ENCODE data around the gene TP63.
A peak's percentile ranks its signal among the peaks of the same experiment; 100 is the strongest.

Gene TP63

DNA sequence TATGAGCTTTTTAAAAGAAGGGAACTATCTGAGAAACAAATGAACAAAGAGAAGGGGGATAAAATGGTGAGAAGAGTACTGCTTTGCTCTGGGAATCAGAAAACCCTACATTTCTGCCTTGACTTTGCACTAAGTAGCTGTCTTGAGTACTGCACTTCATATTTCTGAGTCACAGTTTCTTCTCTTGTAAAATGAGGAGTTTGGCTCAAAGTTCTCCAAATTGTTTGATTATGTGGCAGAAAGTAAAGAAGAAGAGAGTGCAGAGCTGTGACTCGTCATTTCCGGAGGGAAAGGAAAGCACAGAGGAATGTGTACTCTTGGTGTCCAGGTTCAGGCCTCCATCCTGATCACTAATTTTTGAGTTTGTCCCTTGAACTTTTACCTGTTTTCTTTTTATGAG is 54.7 kb downstream of the TP63 start:
- DNase-seq: no peak

DNA sequence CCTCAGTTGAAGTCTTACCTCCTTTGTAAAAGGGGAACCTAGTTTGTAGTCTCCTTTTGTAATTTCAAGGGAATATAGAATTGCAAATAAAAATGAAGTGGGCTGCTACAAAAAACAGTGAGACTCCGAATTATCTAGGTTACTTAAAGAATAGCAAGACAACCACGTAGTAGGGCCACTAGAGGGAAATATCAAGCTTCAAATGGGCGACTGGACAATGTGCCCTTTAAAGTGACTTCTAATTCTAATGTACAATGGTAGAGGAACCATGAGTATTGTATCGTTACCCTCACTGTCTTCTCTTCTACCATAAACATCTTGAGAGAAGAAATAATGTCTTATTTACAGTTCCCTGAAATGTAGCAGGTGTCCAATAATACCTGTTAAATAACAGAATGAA is 56.3 kb downstream of the TP63 start:
- no peak for DNase-seq

DNA sequence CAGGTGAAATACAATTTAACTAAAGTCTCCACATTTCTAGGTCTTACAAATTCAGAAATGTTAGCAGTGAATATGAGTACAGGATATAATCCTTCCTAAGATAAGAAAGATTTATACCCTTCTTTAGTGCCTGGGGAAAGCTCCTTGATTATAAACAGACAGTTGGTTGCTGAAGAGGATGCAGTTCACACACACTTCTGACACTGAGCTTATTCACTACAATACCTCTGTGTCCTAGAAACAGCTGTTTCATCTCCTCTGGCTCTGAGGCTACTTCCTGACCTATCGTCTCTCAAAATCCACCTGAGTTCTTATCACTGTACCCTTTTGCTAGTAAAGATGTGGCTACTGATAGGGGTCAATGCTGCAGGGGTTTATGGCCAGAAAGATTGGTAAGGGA is 57.1 kb downstream of the TP63 start:
- DNase-seq: no peak

DNA sequence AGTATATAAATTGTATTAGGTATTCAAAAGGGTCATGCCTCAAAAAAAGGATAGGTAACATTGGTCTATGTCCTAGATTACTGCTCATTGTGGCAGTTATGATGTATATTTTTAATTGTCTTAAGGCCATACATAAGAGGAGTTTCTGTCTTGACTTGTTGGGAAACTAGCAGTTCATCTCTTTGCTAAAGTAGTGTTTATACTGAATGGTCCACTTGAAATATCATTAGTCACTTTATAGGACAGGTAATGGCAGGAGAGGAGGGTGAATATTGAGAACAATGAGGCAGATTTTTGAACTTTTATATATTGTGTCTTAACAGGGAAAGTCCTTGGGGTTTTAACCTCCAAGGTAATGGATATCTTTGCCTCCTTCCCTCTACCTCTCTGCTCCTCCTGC is 58.4 kb downstream of the TP63 start:
- no peak for DNase-seq

DNA sequence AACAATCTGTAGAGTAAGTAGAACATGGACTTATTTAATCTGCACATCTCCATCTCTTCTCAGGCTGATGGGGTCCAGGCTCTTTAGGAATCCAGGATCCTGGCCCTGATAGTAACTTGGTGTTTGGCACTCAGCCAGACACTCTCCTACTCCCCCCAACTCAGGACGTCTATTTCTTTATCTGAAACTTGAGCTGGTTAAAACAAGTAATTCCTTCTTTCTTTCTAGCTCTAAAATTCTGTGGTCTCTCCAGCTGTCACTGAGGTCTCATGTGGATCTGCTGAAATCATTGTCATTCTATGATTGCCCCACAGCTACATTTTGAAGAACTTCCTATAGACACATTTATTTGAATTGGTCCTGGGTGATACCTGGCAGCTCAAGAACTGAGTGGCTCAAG is 59.0 kb downstream of the TP63 start:
- DNase-seq: no peak

DNA sequence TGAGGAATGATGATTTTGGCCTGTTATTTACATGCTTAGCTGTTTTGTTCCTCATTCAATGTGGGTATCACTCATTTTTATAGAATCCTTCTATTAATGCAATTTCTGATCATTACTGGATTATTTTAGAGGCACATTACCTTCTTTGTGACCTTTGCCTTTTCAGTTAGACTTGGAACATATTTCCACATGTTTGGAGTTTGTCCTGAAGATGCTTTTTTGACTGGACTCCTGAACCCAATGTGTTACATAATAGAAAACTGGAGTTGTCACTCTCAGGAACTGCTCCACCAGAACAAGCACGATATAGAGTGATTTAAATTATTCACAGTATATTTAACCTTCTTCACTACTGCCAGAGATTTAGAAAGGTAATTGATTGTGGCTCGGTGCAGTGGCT is 59.5 kb downstream of the TP63 start:
- no peak for DNase-seq

DNA sequence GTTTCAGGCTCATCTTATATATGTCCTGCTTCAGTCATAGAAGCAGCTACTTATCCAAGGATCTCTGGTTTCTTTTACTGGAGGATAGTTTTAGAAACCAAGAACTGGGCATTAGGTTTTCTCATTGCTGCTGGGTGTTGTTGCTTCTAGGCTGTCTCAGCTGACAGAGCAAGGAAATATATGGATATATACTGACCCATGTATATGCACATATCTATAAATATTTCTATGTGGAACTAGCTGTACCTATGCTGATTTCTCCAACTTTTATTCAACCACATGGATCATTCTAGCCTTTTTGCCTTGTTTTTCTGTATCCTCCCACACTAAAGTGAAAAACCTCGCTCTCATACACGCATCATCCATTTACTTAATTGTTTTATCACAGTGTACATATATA is 64.2 kb downstream of the TP63 start:
- DNase-seq: no peak

DNA sequence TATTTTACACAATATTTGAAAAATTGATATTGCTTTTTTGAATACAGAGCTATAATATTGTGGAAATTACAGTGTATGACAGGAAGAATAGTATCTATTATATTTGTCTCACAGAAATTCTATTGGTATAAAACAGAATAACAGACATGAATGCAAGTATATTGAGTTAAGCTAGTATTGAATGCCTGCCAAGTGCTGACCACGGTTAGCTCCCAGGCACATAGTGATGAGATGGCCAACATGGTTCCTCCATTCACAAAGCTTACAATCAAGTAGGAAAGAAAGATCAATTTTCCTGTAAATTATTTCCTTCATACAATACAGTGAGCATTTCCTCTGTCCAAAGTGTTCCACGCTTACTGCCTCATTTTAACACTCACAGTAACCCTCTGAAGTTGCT is 67.6 kb downstream of the TP63 start:
- no peak for DNase-seq

DNA sequence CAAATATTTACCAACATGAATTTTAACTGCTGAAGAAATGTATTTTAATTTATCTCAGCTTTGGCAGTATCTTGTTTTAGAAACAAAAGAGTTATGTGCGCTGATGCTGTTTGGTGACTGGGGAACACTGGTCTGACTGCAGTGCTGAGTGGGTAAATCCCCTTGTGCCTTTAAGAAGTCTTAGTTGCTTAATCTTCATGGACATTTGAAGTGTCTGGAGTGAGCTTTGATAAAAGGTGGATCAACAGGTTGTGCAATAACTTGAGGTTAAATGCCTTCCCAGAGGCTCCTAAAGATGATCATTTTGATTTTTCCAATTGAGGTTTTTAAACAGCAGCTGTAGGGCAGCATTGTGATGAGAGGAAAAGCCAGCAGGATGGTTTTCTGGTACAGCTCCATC is 68.7 kb downstream of the TP63 start:
- DNase-seq: no peak

DNA sequence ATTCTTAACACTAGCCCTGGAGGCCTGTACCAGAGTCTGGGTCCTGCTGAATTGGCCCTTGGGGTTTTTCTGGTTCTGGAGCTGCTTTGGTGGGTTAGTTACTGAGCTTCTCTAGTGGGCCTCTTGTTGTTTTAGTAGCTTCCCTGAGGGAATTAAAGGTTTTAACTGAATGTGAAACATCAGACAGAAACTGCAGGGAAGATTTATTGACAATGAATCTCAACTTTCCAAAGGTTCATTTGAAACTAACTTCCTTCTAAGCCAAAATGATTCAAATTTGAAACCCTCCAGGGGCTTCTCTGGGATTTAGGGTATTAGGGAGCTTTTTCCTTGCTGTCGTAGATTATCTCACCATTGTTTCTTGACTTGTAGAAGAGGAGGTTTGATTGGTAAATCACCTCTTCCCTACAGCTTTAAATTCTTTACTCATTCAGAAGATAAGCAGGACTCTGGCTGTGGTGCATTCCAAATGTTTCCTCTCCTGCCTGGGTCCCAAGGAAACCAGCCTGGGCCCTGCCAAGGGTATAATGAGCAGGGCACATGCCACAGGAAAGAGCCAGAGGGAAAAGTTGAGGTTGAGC is 71.0 kb downstream of the TP63 start:
- DNase-seq: no peak

DNA sequence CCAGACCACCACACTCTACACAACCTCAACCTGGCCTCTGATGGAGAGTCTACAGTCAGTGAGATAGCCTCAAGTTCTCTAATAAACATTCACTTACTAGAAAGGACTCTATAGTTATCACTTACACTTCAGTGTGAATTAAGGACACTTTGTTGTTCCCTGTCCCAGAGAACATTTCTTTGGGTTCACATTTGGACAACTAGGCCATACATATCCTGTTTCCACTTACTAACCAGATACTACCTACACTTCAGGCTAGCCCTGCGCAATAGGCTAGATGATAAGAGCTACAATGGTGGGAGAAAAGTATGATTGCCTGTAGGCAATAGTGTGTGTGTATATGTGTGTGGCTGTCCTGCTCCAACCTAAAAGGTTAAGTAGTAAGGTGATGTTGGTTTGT is 72.7 kb downstream of the TP63 start:
- no peak for DNase-seq

DNA sequence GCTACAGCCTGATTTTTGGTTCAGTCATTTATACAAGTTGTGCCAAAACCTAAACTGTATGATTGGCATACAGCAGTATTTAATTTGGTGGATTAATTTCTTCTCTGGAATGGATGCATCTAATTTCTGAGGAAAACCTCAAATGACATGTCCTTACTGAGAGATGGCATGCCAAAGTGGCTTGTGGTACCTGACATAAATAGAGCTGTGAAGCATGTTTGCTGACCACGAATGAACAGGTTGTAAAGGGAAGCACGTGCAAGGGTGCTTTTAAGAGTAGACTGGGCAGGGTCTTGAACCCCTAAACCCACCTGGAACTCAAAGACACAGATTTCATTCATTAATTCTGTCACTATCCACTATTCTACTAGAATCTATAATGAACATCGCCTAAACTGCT is 77.2 kb downstream of the TP63 start:
- no peak for DNase-seq

DNA sequence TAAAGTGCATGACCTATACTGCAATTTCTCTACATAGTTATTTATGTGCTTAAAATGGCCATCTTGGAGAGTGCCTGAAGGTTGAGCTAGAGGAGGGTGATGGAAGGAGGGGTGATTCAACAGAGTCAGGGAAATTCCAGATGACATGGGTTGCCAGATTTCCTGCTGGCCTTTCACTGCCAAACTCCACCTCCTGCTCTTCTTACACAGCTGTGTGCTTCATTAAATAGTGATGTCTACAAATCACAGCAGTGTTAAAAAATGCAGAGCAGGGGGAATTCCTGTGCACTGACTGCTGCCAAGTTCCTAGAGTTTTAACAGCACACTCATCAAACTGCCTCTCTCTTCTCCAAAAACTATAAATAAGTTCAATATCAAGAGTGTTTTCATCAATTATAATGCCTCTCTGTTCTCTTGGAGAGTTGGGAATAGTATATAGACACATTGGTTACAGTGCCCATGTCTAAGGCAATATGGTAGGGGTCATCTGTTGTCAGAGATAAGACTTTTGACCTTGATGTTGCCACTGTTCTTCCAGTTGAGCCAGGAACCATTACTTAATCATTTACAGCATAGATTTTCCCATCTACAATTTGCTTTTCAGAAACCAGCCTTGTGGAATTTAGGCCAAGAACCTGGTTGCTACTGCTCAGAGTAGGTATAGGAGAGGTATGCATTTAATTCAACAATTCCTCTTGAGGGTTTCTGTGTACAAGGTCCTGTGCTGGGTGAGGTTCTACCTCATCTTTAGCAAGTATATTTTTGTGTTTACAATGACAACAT is 79.6 kb downstream of the TP63 start:
- DNase-seq: peak; percentile 78

DNA sequence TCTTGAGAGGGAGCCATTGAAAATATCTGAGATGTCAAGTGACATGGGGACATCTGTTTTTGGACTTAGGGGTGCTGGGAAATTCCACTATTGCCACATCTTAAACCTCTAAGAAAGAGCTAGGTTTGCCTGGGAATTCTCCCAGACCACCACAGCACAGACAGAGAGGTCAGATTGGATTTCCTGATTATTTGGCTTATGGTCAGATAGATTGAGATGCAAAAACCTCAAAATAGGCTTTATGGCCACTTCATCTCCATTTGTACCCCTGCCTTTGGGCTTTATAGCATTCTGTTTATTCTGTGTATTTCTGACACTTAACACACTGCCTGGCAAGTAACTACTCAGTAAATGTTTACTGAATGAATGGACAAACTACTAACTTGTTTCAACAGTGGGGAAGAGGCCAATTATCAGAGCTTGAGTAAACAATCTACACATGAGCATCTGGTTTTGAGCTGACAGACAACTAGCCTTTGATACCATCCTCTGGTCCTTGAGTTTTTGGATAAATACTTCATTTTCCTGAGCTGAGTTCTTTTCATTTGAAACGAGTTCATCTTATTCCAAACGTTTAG is 81.8 kb downstream of the TP63 start:
- no peak for DNase-seq

DNA sequence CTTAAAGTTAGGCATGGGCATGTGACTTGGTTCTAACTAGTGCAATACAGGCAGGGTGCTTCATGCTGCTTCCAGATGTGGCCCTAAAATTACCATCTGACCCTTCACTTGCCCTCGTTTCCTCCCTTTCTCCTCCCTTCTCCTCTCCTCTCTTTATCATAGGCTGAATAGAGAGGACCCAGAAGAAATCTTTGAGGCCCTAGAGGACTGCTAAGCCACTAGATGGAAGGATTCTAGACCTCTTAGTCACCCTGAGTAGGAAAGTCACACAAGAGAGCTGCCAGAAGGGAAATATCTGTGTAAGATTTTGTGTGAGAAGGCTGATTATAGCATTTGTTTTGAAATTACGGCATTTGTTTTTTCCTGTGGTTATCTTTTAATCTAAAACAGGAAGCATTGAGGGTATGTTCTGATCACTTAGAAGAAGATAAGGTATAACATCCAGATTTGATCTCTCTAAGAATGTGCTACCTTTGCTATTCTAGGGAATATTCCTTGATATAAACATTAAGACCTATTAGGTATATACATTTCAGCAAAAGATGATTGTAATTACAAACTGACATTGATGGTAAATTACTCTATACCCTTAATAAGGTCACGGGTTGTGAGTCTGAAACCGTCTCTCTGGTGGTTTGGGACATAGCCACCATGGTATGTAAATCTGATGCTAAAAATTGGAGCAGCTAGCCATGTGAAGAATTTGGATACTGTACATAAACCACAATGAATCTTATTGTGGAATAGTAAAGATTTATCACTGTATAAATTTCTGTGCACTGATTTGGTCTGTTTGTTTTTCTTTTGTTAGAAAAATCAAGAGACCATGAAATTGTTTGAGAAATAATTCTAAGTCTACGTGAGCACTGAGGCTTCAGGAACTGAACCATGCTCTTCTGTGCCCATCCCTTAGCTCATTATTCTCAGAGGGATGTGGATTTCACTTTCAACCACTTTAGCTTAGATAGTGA is 84.1 kb downstream of the TP63 start:
- DNase-seq: peak; percentile 41

DNA sequence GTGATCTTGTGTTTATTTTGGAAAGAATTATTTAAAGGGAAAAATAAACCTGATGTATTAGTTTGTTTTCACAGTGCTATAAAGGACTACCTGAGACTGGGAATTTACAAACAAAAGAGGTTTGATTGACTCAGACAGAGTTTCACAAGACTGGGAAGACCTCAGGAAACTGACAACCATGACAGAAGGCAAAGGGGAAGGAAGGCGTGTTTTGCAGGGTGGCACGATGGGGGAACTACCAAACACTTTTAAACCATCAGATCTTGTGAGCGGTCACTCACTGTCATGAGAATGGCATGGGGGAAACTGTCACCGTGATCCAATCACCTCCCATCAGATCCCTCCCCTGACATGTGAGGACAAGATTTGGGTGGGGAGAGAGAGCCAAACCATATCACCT is 87.0 kb downstream of the TP63 start:
- DNase-seq: no peak

DNA sequence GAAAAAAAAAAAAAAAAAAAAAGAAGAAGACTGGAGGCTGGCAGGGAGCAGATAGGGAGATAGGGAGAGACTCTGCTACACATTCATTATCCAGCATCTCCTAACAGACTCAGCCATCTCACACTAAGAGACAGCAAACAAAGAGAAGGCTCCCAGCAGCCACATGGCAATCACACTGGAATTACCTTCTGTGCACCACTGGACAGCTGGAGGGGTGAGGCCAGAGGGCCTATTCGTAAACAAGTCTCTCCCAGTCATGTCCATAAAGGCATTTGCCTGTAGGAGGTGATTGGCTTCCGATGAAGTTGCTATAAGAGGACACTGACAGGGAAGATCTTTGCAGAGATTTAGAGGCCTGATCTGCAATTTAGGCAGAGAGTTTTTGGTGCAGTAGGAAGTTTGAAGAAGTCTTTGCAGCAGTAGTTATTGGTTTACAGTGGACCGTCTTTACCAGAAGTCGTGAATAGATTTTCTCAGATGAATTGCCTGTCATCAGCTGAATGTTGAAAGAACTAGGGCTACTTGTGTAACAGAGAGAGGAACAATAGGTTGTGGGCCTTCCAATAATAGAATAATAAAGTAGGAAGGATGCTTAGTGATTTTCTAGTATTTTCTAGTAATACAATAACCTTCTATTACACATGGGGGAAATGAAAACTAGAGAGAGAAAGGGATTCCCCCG is 89.7 kb downstream of the TP63 start:
- no peak for DNase-seq

DNA sequence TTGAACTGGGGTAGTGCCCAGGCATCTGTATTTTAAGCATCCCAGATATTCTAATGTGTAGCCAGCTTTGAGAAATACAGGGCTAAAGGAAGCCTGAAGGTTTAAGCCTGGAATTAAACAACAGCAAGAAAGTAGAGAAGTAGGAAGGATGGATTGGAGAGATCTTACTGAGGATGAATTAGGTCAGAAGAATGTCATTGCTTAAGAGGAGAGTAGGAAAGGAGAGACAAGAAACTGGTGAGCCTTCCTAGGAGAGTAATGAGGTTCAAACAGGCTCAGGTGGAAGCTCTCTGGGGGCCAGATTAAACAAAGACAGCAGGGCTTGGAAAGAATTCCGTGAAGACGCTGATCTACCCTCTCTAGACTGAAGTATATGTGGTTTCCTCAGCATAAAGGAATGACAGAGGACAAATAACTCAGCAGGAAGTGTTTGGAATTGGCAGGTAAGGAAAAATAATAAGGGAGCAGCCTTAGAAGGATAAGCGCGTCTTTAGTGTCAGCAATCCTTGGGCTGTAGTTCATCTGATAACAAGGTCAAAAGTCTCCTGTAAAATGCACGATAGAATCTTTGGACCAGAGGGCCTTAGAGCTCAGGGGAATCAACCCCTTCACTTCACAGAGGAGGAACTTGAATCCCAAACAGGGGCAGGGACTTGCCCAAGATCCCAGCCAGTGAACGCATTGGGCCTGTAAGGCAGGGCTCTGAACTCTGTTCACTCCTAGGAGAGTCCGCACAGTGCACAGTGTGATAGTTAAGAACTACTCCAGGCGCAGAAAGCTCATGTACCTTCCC is 90.9 kb downstream of the TP63 start:
- no peak for DNase-seq

DNA sequence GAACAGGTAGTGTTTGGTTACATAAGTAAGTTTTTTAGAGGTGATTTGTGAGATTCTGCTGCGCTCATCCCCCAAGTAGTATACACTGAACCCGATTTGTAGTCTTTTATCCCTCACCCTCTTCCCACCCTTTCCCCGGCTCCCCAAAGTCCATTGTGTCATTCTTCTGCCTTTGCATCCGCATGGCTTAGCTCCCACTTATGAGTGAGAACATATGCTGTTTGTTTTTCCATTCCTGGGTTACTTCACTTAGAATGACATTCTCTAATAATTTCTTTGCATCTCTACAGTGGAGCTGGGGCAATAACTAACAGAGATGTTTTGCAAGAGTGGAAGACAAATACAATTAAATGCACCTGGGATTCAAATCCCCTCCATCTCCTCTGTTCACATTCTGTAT is 93.2 kb downstream of the TP63 start:
- peak; percentile 62 for DNase-seq

DNA sequence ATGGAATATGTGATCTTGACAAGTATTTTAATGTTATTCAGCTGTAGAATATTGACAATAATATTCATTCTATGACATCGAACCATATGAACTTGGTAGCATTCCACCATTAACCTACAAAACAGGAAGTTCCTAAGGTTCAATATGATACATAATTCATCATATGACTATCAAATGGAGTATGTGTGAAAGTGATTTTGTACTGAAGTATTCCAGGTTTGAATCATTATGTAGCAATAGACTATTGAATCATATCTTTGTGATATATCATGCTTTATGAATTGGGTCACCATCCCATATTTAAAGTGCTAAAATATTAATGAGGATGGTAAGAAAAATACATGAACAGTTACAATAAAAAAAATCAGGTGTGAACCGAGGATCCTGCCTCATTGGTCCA is 95.1 kb downstream of the TP63 start:
- DNase-seq: no peak

DNA sequence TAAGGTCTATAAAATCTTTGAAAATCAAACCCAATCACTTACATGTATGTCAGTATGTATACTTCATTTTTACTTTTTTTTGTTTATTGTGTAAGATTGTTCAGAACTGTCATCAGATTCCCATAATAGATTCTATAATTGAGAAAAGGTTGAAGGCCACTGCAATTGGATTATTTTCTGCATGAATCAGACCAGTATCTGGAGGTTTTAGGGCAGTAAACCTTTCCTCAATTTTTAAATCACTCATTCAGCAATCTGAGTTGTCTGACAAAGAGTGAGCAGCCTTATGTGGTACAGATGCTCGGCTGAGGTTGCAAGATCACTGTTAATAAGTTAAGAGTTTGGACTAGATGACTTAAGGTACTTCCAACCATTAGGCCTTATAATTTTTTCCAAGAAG is 96.0 kb downstream of the TP63 start:
- DNase-seq: no peak

DNA sequence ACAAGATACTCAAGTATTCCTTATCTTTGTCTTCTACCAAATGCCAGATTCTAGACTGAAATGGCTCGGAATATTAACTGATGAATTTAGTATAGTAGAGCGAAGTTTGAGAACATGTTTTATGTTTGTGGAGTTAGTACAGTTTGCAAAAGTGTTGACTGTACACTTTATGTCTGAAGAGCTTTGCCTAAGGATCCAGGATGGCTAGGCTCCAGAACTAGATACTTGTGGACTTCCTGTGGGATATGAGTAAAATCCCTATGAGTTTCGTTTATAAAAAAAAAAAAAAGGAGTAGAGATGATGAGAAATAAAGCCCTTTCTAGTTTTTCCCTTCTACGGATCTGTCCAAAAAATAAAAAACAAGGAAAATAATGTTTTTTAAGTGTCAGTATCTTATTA is 96.7 kb downstream of the TP63 start:
- DNase-seq: no peak
